Mesendoderm (in vitro differentiated cells): ENCODE measurements around the gene SNX30.
A peak's percentile ranks its signal among the peaks of the same experiment; 100 is the strongest.

Experiments used
- DNase-seq: peaks from one replicate; pipeline ENCODE4 v3.0.0; 2013
- H2AK5ac ChIP-seq: 2 replicates; pipeline ENCODE4 v1.6.1; 2013; ENCODE audit warnings: low read length, inconsistent platforms
- H2BK120ac ChIP-seq: 2 replicates; pipeline ENCODE4 v1.6.1; 2013; ENCODE audit warnings: low read depth, mild to moderate bottlenecking, low read length, moderate library complexity, mixed read lengths
- H2BK15ac ChIP-seq: replicated peaks from 2 replicates; pipeline ENCODE4 v1.6.1; 2013; ENCODE audit warnings: low read depth, mild to moderate bottlenecking, moderate library complexity
- H2BK5ac ChIP-seq: 2 replicates; pipeline ENCODE4 v1.6.1; 2013; ENCODE audit warnings: low read length, inconsistent platforms
- H3K18ac ChIP-seq: 2 replicates; pipeline ENCODE4 v1.6.1; 2013; ENCODE audit warnings: mild to moderate bottlenecking, low read length, mixed read lengths
- H3K23ac ChIP-seq: one replicate; pipeline ENCODE4 v1.6.1; 2013; ENCODE audit warnings: low read length
- H3K27ac ChIP-seq: 2 replicates; pipeline ENCODE4 v1.5.1; 2013; ENCODE audit warnings: low read depth, mild to moderate bottlenecking, inconsistent platforms, low read length, moderate library complexity
- H3K27me3 ChIP-seq: 2 replicates; pipeline ENCODE4 v1.6.1; 2013; ENCODE audit warnings: low read length, control low read depth, mild to moderate bottlenecking, inconsistent platforms; ENCODE audit not compliant: insufficient read depth, poor library complexity
- H3K36me3 ChIP-seq: 2 replicates; pipeline ENCODE4 v1.6.1; 2013; ENCODE audit warnings: low read length, inconsistent platforms; ENCODE audit not compliant: control insufficient read depth, insufficient read depth
- H3K4ac ChIP-seq: one replicate; pipeline ENCODE4 v1.6.1; 2013; ENCODE audit warnings: low read depth, mild to moderate bottlenecking, low read length, moderate library complexity
- H3K4me1 ChIP-seq: 2 replicates; pipeline ENCODE4 v1.6.1; 2013; ENCODE audit warnings: low read depth, low read length, inconsistent platforms; ENCODE audit not compliant: control insufficient read depth
- H3K4me2 ChIP-seq: 2 replicates; pipeline ENCODE4 v1.6.1; 2013; ENCODE audit warnings: low read length
- H3K4me3 ChIP-seq: 2 replicates; pipeline ENCODE4 v1.5.1; 2013; ENCODE audit warnings: mild to moderate bottlenecking, low read length
- H3K56ac ChIP-seq: one replicate; pipeline ENCODE4 v1.6.1; 2013; ENCODE audit warnings: low read length
- H3K79me1 ChIP-seq: 2 replicates; pipeline ENCODE4 v1.6.1; 2013; ENCODE audit warnings: low read length, inconsistent platforms
- H3K79me2 ChIP-seq: 2 replicates; pipeline ENCODE4 v1.6.1; 2013; ENCODE audit warnings: mild to moderate bottlenecking, low read length; ENCODE audit not compliant: control insufficient read depth, insufficient read depth
- H3K9ac ChIP-seq: 2 replicates; pipeline ENCODE4 v1.6.1; 2013; ENCODE audit warnings: low read length, inconsistent platforms
- H4K5ac ChIP-seq: one replicate; pipeline ENCODE4 v1.6.1; 2013; ENCODE audit warnings: low read length
- H4K8ac ChIP-seq: one replicate; pipeline ENCODE4 v1.6.1; 2013; ENCODE audit warnings: low read depth, mild to moderate bottlenecking, control low read depth, low read length, moderate library complexity
- WGBS: extraction: QIAGEN DNeasy Blood & Tissue Kit; methylation state at CpG from one replicate; pipeline ENCODE4 v1.1.7; 2013; ENCODE audit warnings: low lambda C conversion rate, missing lambda C conversion rate; ENCODE audit not compliant: insufficient coverage; ENCODE audit errors: extremely low coverage; 5-methylcytosine and 5-hydroxymethylcytosine counted together

SNX30 gene

GRCh38 chr9:112753725-112754124 is 3.2 kb downstream of the SNX30 start:
- no peak overlapping the region for H4K5ac ChIP-seq
- no peaks in the 10 kb centered on the region for H3K27me3 ChIP-seq
- WGBS: no CpG with 5 or more reads among the region's 2 CpGs
- peak overlapping the region; percentile 17 for H3K56ac ChIP-seq
- peak; percentile 35 for DNase-seq
- H2BK120ac ChIP-seq: no peak overlapping the region
- H3K4ac ChIP-seq: no peak overlapping the region
- no peak overlapping the region for H3K9ac ChIP-seq
- no peak overlapping the region for H2AK5ac ChIP-seq
- no peak overlapping the region for H2BK15ac ChIP-seq
- H2BK5ac ChIP-seq: no peak overlapping the region
- no peak overlapping the region for H3K18ac ChIP-seq
- H3K36me3 ChIP-seq: no peaks in the 10 kb centered on the region
- H3K79me2 ChIP-seq: no peaks in the 10 kb centered on the region
- no peak overlapping the region for H3K4me3 ChIP-seq
- H3K4me1 ChIP-seq: peaks cover 16% of the 10 kb centered on the region
- H4K8ac ChIP-seq: no peak overlapping the region
- no peak overlapping the region for H3K4me2 ChIP-seq
- no peaks in the 10 kb centered on the region for H3K79me1 ChIP-seq
- H3K27ac ChIP-seq: peak overlapping the region; percentile 11
- H3K23ac ChIP-seq: no peak overlapping the region

GRCh38 chr9:112754578-112754977 is 4.0 kb downstream of the SNX30 start:
- Histone ChIP-seq H3K9ac (no peak overlapping the region), H4K8ac (no peak overlapping the region), H3K27me3 (no peaks in the 10 kb centered on the region), H3K27ac (peak overlapping the region; percentile 46), H2BK120ac (no peak overlapping the region), H2BK15ac (no peak overlapping the region), H3K56ac (peak overlapping the region; percentile 58), H2BK5ac (no peak overlapping the region), H3K4me1 (peaks cover 16% of the 10 kb centered on the region), H4K5ac (no peak overlapping the region), H3K4me3 (no peak overlapping the region), H3K23ac (no peak overlapping the region), H3K18ac (no peak overlapping the region), H3K4me2 (no peak overlapping the region), H3K79me2 (no peaks in the 10 kb centered on the region), H2AK5ac (no peak overlapping the region), H3K36me3 (no peaks in the 10 kb centered on the region), H3K4ac (no peak overlapping the region), H3K79me1 (no peaks in the 10 kb centered on the region)
- peak; percentile 97 for DNase-seq
- WGBS: no CpG with 5 or more reads among the region's 3 CpGs

GRCh38 chr9:112755016-112755427 is 4.5 kb downstream of the SNX30 start:
- Histone ChIP-seq H2BK15ac (no peak overlapping the region), H3K79me2 (no peaks in the 10 kb centered on the region), H3K79me1 (no peaks in the 10 kb centered on the region), H3K4me1 (peaks cover 13% of the 10 kb centered on the region), H3K4me2 (no peak overlapping the region), H2BK120ac (no peak overlapping the region), H3K27ac (peak overlapping the region; percentile 46), H3K23ac (no peak overlapping the region), H3K4ac (peak overlapping the region; percentile 63), H2BK5ac (peak overlapping the region; percentile 18), H3K56ac (peak overlapping the region; percentile 58), H3K36me3 (no peaks in the 10 kb centered on the region), H4K8ac (no peak overlapping the region), H3K9ac (peak overlapping the region; percentile 3), H3K4me3 (no peak overlapping the region), H3K18ac (peak overlapping the region; percentile 56), H4K5ac (no peak overlapping the region), H3K27me3 (no peaks in the 10 kb centered on the region), H2AK5ac (no peak overlapping the region)
- DNase-seq: peak; percentile 57
- WGBS: no CpG with 5 or more reads among the region's 5 CpGs

- Histone ChIP-seq H2BK15ac (peak overlapping the region; percentile 21), H3K36me3 (no peaks in the 10 kb centered on the region), H4K5ac (no peak overlapping the region), H3K4me3 (no peak overlapping the region), H3K79me1 (no peaks in the 10 kb centered on the region), H2AK5ac (no peak overlapping the region), H3K18ac (no peak overlapping the region), H3K23ac (no peak overlapping the region), H3K56ac (no peak overlapping the region), H3K4ac (no peak overlapping the region), H4K8ac (no peak overlapping the region), H3K4me1 (peaks cover 12% of the 10 kb centered on the region), H2BK5ac (no peak overlapping the region), H3K9ac (no peak overlapping the region), H3K79me2 (no peaks in the 10 kb centered on the region), H3K27me3 (no peaks in the 10 kb centered on the region), H3K4me2 (no peak overlapping the region), H2BK120ac (no peak overlapping the region), H3K27ac (no peak overlapping the region)
- DNase-seq: peak; percentile 39
- no CpG with 5 or more reads among the region's 4 CpGs for WGBS
Observed at GRCh38 chr9:112755675-112756074, 5.1 kb downstream of the SNX30 start.

GRCh38 chr9:112757282-112757883 is 6.8 kb downstream of the SNX30 start:
- Histone ChIP-seq H3K56ac (no peak overlapping the region), H4K5ac (no peak overlapping the region), H3K27ac (no peak overlapping the region), H3K4me3 (no peak overlapping the region), H3K27me3 (no peaks in the 10 kb centered on the region), H3K18ac (no peak overlapping the region), H3K4me2 (no peak overlapping the region), H2BK5ac (no peak overlapping the region), H2BK15ac (no peak overlapping the region), H3K36me3 (no peaks in the 10 kb centered on the region), H3K4ac (no peak overlapping the region), H3K4me1 (peaks cover 10% of the 10 kb centered on the region), H3K9ac (no peak overlapping the region), H3K79me2 (no peaks in the 10 kb centered on the region), H4K8ac (no peak overlapping the region), H3K79me1 (no peaks in the 10 kb centered on the region), H3K23ac (no peak overlapping the region), H2AK5ac (no peak overlapping the region), H2BK120ac (no peak overlapping the region)
- no CpG with 5 or more reads among the region's 7 CpGs for WGBS
- no peak for DNase-seq

GRCh38 chr9:112757940-112758339 is 7.4 kb downstream of the SNX30 start:
- DNase-seq: no peak
- no peak overlapping the region for H2BK120ac ChIP-seq
- H3K79me1 ChIP-seq: no peaks in the 10 kb centered on the region
- no peak overlapping the region for H2BK15ac ChIP-seq
- no peak overlapping the region for H3K4me2 ChIP-seq
- H3K4me3 ChIP-seq: no peak overlapping the region
- no peaks in the 10 kb centered on the region for H3K36me3 ChIP-seq
- H3K9ac ChIP-seq: no peak overlapping the region
- H2AK5ac ChIP-seq: no peak overlapping the region
- H4K5ac ChIP-seq: no peak overlapping the region
- no peak overlapping the region for H3K23ac ChIP-seq
- H3K18ac ChIP-seq: no peak overlapping the region
- no peak overlapping the region for H3K56ac ChIP-seq
- H3K79me2 ChIP-seq: no peaks in the 10 kb centered on the region
- H3K4ac ChIP-seq: no peak overlapping the region
- H2BK5ac ChIP-seq: no peak overlapping the region
- H3K27me3 ChIP-seq: no peaks in the 10 kb centered on the region
- H3K27ac ChIP-seq: no peak overlapping the region
- no peak overlapping the region for H4K8ac ChIP-seq
- H3K4me1 ChIP-seq: peaks cover 10% of the 10 kb centered on the region
- WGBS: no CpG with 5 or more reads among the region's 2 CpGs
